ENCODE measurements around the gene CRACR2A. TPM values are rescaled to one million over a fixed set of nuclear protein-coding genes. Genes with fewer than 3 reads are reported as not detected.

Gene CRACR2A
- total RNA-seq, 4 donors from 2014 or later = 4.8 to 18.2 (median 10.6) TPM

DNA sequence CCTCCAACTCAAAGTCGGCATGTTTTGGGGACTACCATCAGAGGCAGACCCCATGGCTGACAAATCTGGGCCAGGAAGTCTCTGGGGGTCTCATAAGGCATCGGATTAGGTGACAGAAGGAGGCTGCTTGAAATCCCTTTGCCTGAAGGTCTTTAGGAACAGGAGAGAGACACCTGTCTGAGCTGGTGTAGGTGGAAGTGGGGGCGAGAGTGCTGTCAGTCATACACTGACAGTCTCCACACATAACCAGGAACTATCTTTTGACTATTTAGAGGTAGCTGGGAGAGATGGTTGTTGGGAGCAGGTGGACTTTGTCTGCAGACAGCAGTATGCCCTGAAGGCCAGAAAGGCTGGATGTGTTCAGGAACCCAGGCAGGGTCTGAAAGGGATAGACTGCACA, 163.2 kb downstream of the CRACR2A start:
- peaks cover 8% of the 10 kb centered on the region for H3K27me3 ChIP-seq
- no peak overlapping the region for H3K4me3 ChIP-seq
- DNase-seq (ENCODE audit: low spot score in 2 of 2) = no peak
- no peak overlapping the region for H3K27ac ChIP-seq
- no peak for TF ChIP-seq EP300 (IDR thresholded peaks at IDR 0.05)
- TF ChIP-seq POLR2A (IDR thresholded peaks at IDR 0.05) = no peak
- no peak for TF ChIP-seq POLR2AphosphoS5 (IDR thresholded peaks at IDR 0.05)
- TF ChIP-seq, protein P1, sequence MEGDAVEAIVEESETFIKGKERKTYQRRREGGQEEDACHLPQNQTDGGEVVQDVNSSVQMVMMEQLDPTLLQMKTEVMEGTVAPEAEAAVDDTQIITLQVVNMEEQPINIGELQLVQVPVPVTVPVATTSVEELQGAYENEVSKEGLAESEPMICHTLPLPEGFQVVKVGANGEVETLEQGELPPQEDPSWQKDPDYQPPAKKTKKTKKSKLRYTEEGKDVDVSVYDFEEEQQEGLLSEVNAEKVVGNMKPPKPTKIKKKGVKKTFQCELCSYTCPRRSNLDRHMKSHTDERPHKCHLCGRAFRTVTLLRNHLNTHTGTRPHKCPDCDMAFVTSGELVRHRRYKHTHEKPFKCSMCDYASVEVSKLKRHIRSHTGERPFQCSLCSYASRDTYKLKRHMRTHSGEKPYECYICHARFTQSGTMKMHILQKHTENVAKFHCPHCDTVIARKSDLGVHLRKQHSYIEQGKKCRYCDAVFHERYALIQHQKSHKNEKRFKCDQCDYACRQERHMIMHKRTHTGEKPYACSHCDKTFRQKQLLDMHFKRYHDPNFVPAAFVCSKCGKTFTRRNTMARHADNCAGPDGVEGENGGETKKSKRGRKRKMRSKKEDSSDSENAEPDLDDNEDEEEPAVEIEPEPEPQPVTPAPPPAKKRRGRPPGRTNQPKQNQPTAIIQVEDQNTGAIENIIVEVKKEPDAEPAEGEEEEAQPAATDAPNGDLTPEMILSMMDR (IDR thresholded peaks at IDR 0.05) = no peak
- H3K4me1 ChIP-seq = no peaks in the 10 kb centered on the region
- WGBS = 76% methylated on average over 3 of the region's 3 CpGs
- no peaks in the 10 kb centered on the region for H3K9me3 ChIP-seq
- H3K36me3 ChIP-seq = no peaks in the 10 kb centered on the region

- no peak overlapping the region for H3K4me3 ChIP-seq
- TF ChIP-seq POLR2AphosphoS5 (IDR thresholded peaks at IDR 0.05) = no peak
- no peak for TF ChIP-seq POLR2A (IDR thresholded peaks at IDR 0.05)
- TF ChIP-seq EP300 (IDR thresholded peaks at IDR 0.05) = no peak
- TF ChIP-seq, protein P1 (IDR thresholded peaks at IDR 0.05) = no peak
- H3K27me3 ChIP-seq = peaks cover 8% of the 10 kb centered on the region
- H3K9me3 ChIP-seq = peaks cover 5% of the 10 kb centered on the region
- no peaks in the 10 kb centered on the region for H3K4me1 ChIP-seq
- no peaks in the 10 kb centered on the region for H3K36me3 ChIP-seq
- no peak for DNase-seq (ENCODE audit: low spot score in 2 of 2)
- no peak overlapping the region for H3K27ac ChIP-seq
- WGBS = 55% methylated on average over 9 of the region's 9 CpGs
Observed at GRCh38 chr12:3587402-3588013, 165.4 kb downstream of the CRACR2A start.

- peaks cover 5% of the 10 kb centered on the region for H3K9me3 ChIP-seq
- H3K4me3 ChIP-seq = no peak overlapping the region
- no peak overlapping the region for H3K27ac ChIP-seq
- TF ChIP-seq POLR2AphosphoS5 (IDR thresholded peaks at IDR 0.05) = no peak
- H3K4me1 ChIP-seq = no peaks in the 10 kb centered on the region
- 95% methylated on average over 8 of the region's 8 CpGs for WGBS
- peaks cover 8% of the 10 kb centered on the region for H3K27me3 ChIP-seq
- no peaks in the 10 kb centered on the region for H3K36me3 ChIP-seq
- no peak for DNase-seq (ENCODE audit: low spot score in 2 of 2)
Observed at GRCh38 chr12:3583656-3584334, 169.1 kb downstream of the CRACR2A start.

DNA sequence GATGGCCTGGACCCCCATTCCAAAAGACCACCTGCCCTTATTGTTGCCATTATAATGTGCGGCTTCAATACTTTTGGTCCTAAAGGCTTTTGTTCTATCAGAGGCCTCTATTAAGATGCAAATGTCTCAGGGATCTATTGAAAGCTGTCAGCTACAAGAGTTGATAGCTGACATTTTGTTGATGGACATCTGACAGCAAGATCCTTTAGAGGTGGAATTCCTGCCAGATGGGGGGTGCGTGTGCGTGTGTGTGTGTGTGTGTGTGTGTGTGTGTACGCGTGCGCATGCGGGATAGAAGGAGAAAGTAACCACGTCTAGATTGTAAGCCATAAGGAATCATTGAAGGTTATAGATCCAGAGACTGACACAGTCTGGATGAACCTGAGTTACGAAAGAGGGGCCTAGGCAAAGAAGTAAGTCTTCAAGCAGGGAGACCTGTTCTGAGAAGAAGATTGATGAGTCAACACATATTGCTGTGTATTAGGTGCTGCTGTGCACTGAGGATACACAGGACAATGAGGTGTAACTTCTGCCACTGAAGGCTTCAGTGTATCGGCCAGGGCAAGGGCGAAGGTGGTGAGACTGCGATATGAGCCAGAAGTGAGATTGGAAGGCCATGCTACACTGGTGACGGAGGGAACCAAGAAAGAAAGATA, 172.7 kb downstream of the CRACR2A start:
- WGBS = 87% methylated on average over 13 of the region's 13 CpGs
- Histone ChIP-seq H3K27me3 (peaks cover 14% of the 10 kb centered on the region), H3K9me3 (peaks cover 5% of the 10 kb centered on the region), H3K27ac (no peak overlapping the region), H3K4me1 (no peaks in the 10 kb centered on the region), H3K36me3 (no peaks in the 10 kb centered on the region), H3K4me3 (no peak overlapping the region)
- TF ChIP-seq POLR2A (IDR thresholded peaks at IDR 0.05) (no peak), POLR2AphosphoS5 (IDR thresholded peaks at IDR 0.05) (no peak), EP300 (IDR thresholded peaks at IDR 0.05) (no peak)
- TF ChIP-seq, protein P1 (IDR thresholded peaks at IDR 0.05) = no peak
- no peak for DNase-seq (ENCODE audit: low spot score in 2 of 2)

- no peak for DNase-seq (ENCODE audit: low spot score in 2 of 2)
- TF ChIP-seq, protein P1 (IDR thresholded peaks at IDR 0.05) = no peak
- TF ChIP-seq EP300 (IDR thresholded peaks at IDR 0.05) = no peak
- no peak for TF ChIP-seq POLR2A (IDR thresholded peaks at IDR 0.05)
- no peak for TF ChIP-seq POLR2AphosphoS5 (IDR thresholded peaks at IDR 0.05)
- WGBS = 81% methylated on average over 15 of the region's 15 CpGs
- H3K9me3 ChIP-seq = peaks cover 5% of the 10 kb centered on the region
- no peaks in the 10 kb centered on the region for H3K36me3 ChIP-seq
- H3K27me3 ChIP-seq = peaks cover 14% of the 10 kb centered on the region
- H3K27ac ChIP-seq = no peak overlapping the region
- no peak overlapping the region for H3K4me3 ChIP-seq
- H3K4me1 ChIP-seq = no peaks in the 10 kb centered on the region
Observed at GRCh38 chr12:3579446-3580093, 173.3 kb downstream of the CRACR2A start.

Measured in suprapubic skin (tissue), 4 donors.